WTC11 (cell line): ENCODE results near the gene RASGRP2. TPM values are rescaled to one million over a fixed set of nuclear protein-coding genes. Genes with fewer than 3 reads are reported as not detected.

Experiments
- AR ChIP-seq: fragments of 250-450 bp; sonication (Bioruptor Pico); IDR thresholded peaks from 2 replicates; pipeline ENCODE4 v1.9.0; 2021; ENCODE audit warnings: mild to moderate bottlenecking
- ATF1 ChIP-seq: sonication (generic); formaldehyde crosslinking; IDR thresholded peaks from 2 replicates; pipeline ENCODE4 v1.8.1; 2023; ENCODE audit warnings: mild to moderate bottlenecking, moderate library complexity, missing genetic modification reagents
- ATF2 ChIP-seq: sonication (generic); formaldehyde crosslinking; IDR thresholded peaks from 2 replicates; pipeline ENCODE4 v1.8.1; 2022; ENCODE audit warnings: low read depth, missing genetic modification reagents, borderline replicate concordance
- EMX1 ChIP-seq: fragments of 250-450 bp; sonication (Bioruptor Pico); IDR thresholded peaks from 2 replicates; pipeline ENCODE4 v1.8.0; 2021; ENCODE audit warnings: mild to moderate bottlenecking
- FOXK1 ChIP-seq: sonication (generic); formaldehyde crosslinking; IDR thresholded peaks from 2 replicates; pipeline ENCODE4 v1.8.0; 2022; ENCODE audit warnings: mild to moderate bottlenecking, moderate library complexity, missing genetic modification reagents
- FOXP4 ChIP-seq: sonication (generic); formaldehyde crosslinking; IDR thresholded peaks from 2 replicates; pipeline ENCODE4 v1.8.0; 2022; ENCODE audit warnings: mild to moderate bottlenecking, missing genetic modification reagents
- HMGA2 ChIP-seq: fragments of 250-450 bp; sonication (Bioruptor Pico); IDR thresholded peaks from 2 replicates; pipeline ENCODE4 v1.4.0; 2021; ENCODE audit warnings: mild to moderate bottlenecking, moderate library complexity
- KAT7 ChIP-seq: sonication (generic); formaldehyde crosslinking; IDR thresholded peaks from 2 replicates; pipeline ENCODE4 v1.8.1; 2023; ENCODE audit warnings: missing genetic modification reagents, mild to moderate bottlenecking, borderline replicate concordance
- MXD4 ChIP-seq: fragments of 250-450 bp; sonication (Bioruptor Pico); IDR thresholded peaks from 2 replicates; pipeline ENCODE4 v1.8.0; 2021; ENCODE audit warnings: mild to moderate bottlenecking, moderate library complexity, borderline replicate concordance
- NFYB ChIP-seq: sonication (generic); formaldehyde crosslinking; conservative IDR thresholded peaks from 2 replicates; pipeline ENCODE4 v1.8.0; 2022; ENCODE audit warnings: low read depth, missing genetic modification reagents
- NR1H2 ChIP-seq: sonication (generic); formaldehyde crosslinking; IDR thresholded peaks from 2 replicates; pipeline ENCODE4 v1.9.0; 2021; ENCODE audit warnings: mild to moderate bottlenecking, moderate library complexity, missing genetic modification reagents
- NR3C1 ChIP-seq: sonication (generic); formaldehyde crosslinking; conservative IDR thresholded peaks from 2 replicates; pipeline ENCODE4 v1.8.1; 2023; ENCODE audit warnings: low read depth, mild to moderate bottlenecking, missing genetic modification reagents
- SMAD4 ChIP-seq: sonication (generic); formaldehyde crosslinking; IDR thresholded peaks from 2 replicates; pipeline ENCODE4 v1.8.0; 2022; ENCODE audit warnings: mild to moderate bottlenecking, missing genetic modification reagents
- SOX15 ChIP-seq: fragments of 250-450 bp; sonication (Bioruptor Pico); IDR thresholded peaks from 2 replicates; pipeline ENCODE4 v1.9.0; 2021; ENCODE audit warnings: mild to moderate bottlenecking
- STAT6 ChIP-seq: sonication (generic); formaldehyde crosslinking; conservative IDR thresholded peaks from 2 replicates; pipeline ENCODE4 v1.8.1; 2023; ENCODE audit warnings: mild to moderate bottlenecking, low read depth, missing genetic modification reagents, moderate library complexity
- TEAD1 ChIP-seq: sonication (generic); formaldehyde crosslinking; IDR thresholded peaks from 2 replicates; pipeline ENCODE4 v1.8.0; 2022; ENCODE audit warnings: mild to moderate bottlenecking, missing genetic modification reagents
- ZNF317 ChIP-seq: sonication (generic); formaldehyde crosslinking; IDR thresholded peaks from 2 replicates; pipeline ENCODE4 v1.8.1; 2023; ENCODE audit warnings: low read depth, mild to moderate bottlenecking, moderate library complexity, missing genetic modification reagents, borderline replicate concordance
- ZNF425 ChIP-seq: fragments of 250-450 bp; sonication (Bioruptor Pico); conservative IDR thresholded peaks from 2 replicates; pipeline ENCODE4 v1.9.0; 2021; ENCODE audit warnings: mild to moderate bottlenecking
- ZNF671 ChIP-seq: fragments of 250-450 bp; sonication (Bioruptor Pico); IDR thresholded peaks from 2 replicates; pipeline ENCODE4 v1.8.0; 2021; ENCODE audit warnings: mild to moderate bottlenecking
- total RNA-seq: library from RNA; stranded (reverse); gene quantifications from 3 replicates; pipeline ENCODE4 v1.2.3, GENCODE V29; 2021
- TF ChIP-seq, protein P1 (sequence below): sonication (generic); formaldehyde crosslinking; IDR thresholded peaks from 2 replicates; pipeline ENCODE4 v1.8.0; 2023; ENCODE audit warnings: missing genetic modification reagents
- TF ChIP-seq, protein P2 (sequence below): fragments of 250-450 bp; sonication (Bioruptor Pico); IDR thresholded peaks from 2 replicates; pipeline ENCODE4 v1.9.0; 2021; ENCODE audit warnings: mild to moderate bottlenecking
- TF ChIP-seq, protein P3 (sequence below): sonication (generic); formaldehyde crosslinking; IDR thresholded peaks from 2 replicates; pipeline ENCODE4 v1.8.0; 2023; ENCODE audit warnings: mild to moderate bottlenecking, missing genetic modification reagents

Gene RASGRP2
- total RNA-seq, 1 experiment from 2014 or later: 31.9 TPM

DNA sequence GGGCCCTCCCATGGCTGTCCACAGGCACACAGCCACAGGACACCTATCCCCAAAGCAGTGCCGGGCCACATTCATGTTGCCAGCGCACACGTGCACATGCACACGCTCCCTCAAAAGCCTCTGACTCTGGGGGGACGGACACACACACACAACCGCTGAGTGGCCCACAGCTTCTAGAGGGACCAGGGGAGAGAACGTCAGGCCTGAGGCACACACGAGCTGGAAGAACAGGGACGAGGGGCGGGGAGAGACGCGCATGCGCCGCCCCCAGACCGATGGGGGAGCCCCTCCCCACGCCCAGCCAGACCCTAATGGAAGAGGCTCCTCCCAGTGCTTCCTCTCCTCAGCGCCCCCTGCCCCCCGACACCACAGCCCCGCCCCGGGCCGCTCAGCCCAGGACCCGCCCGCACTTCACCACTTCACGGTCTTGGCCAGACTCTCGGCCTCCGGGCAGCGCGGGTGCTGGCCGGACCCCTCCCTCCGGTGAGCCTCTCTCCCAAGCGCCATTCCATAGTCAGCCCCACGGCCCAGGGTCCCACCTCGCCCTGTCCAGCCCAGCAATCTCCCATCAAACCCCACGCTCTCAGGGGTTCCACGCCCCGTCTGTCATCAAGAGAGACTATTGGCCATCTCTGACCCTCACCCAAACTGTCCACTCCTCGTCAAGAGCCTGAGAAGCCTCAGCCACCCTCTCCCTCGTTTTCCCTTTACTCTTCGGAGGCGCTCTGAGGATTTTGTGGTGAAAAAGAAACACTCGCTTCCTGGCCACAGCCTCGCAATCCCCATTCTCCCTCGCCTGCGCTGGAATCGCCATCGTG lies 32.6 kb downstream of the RASGRP2 start (continued):
- TF ChIP-seq STAT6 (CRISPR knock-in tag) (no peak), SMAD4 (CRISPR knock-in tag) (no peak), SOX15 (CRISPR knock-in tag) (no peak), ZNF671 (CRISPR knock-in tag) (no peak), HMGA2 (CRISPR knock-in tag) (no peak), NFYB (CRISPR knock-in tag) (no peak), ZNF317 (CRISPR knock-in tag) (no peak), MXD4 (CRISPR knock-in tag) (no peak), ZNF425 (CRISPR knock-in tag) (no peak), EMX1 (CRISPR knock-in tag) (no peak), FOXK1 (CRISPR knock-in tag) (no peak), AR (CRISPR knock-in tag) (no peak), KAT7 (CRISPR knock-in tag) (no peak), TEAD1 (CRISPR knock-in tag) (no peak), FOXP4 (CRISPR knock-in tag) (no peak), NR3C1 (CRISPR knock-in tag) (0 out of 2 replicates have a peak, but pooled peaks have one; percentile 63), ATF1 (no peak), ATF2 (CRISPR knock-in tag) (no peak), NR1H2 (CRISPR knock-in tag) (no peak)
- TF ChIP-seq, protein P1, sequence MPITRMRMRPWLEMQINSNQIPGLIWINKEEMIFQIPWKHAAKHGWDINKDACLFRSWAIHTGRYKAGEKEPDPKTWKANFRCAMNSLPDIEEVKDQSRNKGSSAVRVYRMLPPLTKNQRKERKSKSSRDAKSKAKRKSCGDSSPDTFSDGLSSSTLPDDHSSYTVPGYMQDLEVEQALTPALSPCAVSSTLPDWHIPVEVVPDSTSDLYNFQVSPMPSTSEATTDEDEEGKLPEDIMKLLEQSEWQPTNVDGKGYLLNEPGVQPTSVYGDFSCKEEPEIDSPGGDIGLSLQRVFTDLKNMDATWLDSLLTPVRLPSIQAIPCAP (CRISPR knock-in tag): no peak
- TF ChIP-seq, protein P2, sequence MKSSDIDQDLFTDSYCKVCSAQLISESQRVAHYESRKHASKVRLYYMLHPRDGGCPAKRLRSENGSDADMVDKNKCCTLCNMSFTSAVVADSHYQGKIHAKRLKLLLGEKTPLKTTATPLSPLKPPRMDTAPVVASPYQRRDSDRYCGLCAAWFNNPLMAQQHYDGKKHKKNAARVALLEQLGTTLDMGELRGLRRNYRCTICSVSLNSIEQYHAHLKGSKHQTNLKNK (CRISPR knock-in tag): no peak
- TF ChIP-seq, protein P3, sequence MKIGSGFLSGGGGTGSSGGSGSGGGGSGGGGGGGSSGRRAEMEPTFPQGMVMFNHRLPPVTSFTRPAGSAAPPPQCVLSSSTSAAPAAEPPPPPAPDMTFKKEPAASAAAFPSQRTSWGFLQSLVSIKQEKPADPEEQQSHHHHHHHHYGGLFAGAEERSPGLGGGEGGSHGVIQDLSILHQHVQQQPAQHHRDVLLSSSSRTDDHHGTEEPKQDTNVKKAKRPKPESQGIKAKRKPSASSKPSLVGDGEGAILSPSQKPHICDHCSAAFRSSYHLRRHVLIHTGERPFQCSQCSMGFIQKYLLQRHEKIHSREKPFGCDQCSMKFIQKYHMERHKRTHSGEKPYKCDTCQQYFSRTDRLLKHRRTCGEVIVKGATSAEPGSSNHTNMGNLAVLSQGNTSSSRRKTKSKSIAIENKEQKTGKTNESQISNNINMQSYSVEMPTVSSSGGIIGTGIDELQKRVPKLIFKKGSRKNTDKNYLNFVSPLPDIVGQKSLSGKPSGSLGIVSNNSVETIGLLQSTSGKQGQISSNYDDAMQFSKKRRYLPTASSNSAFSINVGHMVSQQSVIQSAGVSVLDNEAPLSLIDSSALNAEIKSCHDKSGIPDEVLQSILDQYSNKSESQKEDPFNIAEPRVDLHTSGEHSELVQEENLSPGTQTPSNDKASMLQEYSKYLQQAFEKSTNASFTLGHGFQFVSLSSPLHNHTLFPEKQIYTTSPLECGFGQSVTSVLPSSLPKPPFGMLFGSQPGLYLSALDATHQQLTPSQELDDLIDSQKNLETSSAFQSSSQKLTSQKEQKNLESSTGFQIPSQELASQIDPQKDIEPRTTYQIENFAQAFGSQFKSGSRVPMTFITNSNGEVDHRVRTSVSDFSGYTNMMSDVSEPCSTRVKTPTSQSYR (CRISPR knock-in tag): no peak
